Islet precursor cell (in vitro differentiated cells): Measurements from ENCODE around the gene ABCG1.

Source experiments
- DNase-seq: peaks from one replicate; pipeline ENCODE4 v3.0.0-alpha.2; 2018

Gene ABCG1

DNA sequence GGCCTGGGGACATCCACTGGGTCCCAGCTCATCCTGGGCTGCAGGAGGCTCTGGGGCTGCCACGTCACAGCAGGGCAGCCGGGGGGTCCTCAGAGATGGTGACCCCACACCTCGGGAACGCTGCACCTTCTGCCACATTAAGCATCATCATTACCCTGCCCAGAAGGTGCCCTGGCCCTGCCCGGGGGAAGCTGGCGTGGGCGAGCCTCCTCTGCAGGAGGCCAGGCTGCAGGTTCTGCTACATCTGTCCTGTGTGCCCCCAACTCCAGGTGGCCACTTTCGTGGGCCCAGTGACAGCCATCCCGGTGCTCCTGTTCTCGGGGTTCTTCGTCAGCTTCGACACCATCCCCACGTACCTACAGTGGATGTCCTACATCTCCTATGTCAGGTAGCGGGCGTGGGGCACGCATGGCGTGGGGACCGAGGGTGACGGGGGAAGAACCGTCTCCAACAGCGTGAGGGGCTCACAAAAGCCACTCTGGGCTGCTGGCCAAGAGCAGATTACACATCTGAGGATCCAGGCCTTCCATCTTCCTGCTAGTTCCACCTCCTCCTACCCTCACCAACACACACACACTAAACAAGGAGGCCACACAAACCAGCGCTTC, 75.4 kb downstream of the ABCG1 start:
- DNase-seq = no peak

GRCh38 chr21:42295845-42296244, 76.9 kb downstream of the ABCG1 start:
- no peak for DNase-seq

DNA sequence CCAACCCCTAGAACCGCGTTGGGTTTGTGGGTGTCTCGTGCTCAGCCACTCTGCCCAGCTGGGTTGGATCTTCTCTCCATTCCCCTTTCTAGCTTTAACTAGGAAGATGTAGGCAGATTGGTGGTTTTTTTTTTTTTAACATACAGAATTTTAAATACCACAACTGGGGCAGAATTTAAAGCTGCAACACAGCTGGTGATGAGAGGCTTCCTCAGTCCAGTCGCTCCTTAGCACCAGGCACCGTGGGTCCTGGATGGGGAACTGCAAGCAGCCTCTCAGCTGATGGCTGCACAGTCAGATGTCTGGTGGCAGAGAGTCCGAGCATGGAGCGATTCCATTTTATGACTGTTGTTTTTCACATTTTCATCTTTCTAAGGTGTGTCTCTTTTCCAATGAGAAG, 77.6 kb downstream of the ABCG1 start:
- no peak for DNase-seq

DNA sequence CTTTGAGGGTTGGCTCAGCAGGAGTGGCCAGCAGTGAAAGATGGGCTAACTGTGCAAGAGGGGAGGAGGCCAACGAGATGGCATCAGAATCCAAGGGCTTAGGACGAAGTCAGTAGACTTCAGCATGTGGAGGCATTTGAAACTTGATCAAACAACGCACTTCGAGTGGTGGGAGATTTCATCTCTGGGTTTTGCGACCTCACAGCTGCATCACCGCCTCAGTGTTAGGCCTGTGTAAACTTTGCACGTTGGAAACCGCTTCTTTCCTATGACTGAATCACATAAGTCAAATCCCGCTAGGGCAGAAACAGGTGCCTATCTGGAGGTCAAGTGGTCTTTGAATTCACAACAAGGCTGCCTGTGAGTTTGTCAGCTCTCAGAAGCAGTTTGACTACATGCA, 78.4 kb downstream of the ABCG1 start:
- no peak for DNase-seq

DNA sequence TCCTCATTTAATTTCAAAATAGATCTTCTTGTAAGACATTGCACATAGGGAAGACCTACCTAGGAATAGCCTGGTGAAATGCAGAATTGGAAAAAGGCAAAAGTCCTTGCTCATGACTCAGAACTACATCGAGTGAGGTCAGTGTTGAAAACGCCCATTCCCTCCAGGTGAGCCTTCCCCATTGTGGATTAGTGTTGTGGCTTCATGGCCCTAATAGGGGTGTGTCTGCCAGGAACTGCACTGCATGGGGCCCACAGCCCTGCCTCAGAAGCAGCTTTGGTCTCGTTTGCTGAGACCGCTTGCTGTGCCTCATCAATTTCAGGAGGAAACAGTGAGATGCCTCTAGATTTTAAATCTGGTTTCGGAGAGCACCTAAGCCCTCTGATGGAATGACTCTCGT, 79.3 kb downstream of the ABCG1 start:
- DNase-seq = no peak

GRCh38 chr21:42298657-42299056, 79.7 kb downstream of the ABCG1 start:
- no peak for DNase-seq

DNA sequence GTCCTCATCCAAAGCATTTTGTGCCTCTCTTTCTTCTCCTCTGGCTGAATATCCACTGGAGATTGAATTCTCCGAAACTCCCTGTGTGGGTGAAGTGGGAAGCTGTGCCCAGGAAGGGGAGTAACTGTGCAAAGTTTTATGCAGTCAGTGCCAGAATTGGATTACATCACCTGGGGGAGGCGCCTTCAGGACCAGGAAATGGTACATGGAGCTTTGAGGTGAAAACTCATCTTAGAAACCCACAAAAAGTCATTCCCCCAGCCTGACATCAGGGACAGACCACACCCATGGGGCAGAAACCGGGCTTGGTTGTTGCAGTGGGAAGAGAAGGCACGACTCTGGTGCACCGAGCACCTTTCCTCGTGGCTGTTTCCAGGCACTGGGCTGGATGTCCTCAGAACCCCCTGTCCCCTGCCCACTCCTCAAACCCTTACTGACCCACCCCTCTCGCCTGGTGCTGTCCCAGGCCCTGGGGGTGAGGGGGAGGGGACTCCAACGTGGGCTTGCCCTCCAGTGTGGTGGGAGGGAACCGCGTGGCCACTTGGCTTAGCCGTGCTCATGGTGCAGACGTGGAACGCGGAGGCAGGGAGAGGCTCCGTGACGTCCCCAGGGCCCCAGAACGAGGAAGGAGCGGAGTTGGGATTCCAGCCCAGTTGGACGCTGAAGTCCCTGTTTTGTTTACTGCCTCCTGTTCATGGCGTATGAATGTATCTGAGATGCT, 80.5 kb downstream of the ABCG1 start:
- DNase-seq = no peak

DNA sequence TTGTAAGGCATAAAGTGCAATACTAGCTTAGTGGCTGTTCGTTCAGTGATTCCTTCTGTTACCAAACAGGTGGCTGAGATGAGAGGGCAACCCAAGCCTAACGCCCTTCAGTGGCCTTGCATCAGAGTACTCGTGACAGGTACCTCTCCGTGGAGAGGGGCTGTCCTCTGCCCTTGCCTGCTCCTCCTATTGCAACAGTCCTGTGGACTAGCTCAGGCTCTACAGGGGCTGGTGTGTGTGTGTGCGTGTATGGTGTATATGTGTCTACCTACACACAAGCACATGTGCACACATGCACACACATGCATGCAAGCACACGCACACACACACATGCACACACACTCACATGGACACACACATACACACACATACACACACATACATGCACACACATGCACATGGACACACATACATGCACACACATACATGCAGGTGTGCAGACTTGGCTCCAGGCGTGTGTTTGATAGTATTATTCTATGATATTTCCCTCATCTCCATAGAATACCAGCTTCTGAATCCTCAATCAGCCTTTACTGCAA, 81.2 kb downstream of the ABCG1 start:
- no peak for DNase-seq

DNA sequence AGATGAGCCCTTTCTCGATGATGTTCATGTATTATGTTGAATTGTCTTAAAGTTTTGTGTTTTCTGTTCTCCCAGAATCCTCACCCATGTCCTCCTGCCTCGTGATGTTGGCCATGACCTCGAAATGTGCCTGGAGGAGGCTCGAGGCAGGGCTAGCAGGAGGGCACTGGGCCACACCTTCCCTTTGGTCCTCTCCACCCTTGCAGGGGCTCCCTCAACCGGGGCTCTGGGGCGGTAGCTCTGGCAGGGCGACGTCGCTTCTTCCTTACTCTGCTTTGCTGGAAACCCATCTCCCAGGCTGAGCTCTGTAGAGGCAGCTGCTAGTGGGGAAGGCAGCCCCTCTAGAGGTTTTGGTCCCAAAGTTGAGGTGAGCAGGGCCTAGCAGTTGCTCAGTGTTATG, 82.0 kb downstream of the ABCG1 start:
- no peak for DNase-seq

DNA sequence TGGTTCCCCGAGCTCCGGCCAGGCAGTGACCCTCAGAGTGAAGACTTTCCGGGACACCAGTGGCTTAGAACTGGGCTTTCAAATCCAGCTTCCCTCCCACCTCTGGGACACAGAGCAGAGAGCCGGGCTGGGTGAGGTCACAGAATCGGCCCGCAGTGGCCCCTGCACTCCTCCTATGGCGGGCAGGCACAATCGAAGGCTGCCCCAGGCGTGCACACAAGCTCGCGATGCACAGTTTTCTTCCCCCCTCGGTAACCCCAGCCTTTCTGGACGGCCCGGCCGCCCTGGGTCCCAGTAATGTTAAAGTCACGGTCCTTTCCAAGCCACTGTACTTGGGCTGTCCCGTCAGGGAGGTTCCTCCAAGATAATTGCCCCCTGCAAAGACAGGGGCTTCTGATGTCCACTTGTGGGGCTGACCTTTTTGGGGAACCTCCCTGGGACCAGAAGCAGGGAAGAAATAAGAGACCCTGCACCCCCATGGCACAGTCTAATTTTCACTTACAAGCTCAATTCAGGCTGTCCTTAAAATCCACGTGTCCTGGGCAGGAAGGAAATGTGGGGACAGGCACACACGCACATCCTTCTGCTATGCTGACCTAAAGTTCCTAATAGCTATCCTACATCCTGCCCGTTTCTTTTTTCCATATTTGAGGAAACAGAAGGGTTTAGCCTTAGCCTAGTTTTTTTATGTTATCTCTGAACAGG, 82.6 kb downstream of the ABCG1 start:
- no peak for DNase-seq

- no peak for DNase-seq
These were observed 83.2 kb downstream of the ABCG1 start for GRCh38 chr21:42302076-42302650.

GRCh38 chr21:42302794-42303193, 83.9 kb downstream of the ABCG1 start:
- no peak for DNase-seq

DNA sequence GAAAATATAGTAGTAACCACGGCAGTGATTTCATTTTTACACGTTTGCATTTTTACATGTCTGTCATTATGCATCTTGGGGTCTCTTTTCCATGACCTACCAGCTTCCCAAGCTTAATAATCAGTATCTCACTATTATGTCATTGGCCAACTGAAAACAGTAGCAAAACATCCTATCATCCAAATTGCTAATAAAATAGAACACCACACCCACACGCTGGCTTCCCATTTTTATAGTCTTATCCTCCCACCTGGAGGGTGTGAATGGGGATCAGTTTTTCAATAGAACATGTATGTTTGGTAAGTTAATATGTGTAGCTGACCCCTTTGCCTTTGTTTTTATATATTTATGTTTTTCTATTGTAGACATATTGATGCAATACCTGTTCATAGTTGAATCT, 84.5 kb downstream of the ABCG1 start:
- no peak for DNase-seq

DNA sequence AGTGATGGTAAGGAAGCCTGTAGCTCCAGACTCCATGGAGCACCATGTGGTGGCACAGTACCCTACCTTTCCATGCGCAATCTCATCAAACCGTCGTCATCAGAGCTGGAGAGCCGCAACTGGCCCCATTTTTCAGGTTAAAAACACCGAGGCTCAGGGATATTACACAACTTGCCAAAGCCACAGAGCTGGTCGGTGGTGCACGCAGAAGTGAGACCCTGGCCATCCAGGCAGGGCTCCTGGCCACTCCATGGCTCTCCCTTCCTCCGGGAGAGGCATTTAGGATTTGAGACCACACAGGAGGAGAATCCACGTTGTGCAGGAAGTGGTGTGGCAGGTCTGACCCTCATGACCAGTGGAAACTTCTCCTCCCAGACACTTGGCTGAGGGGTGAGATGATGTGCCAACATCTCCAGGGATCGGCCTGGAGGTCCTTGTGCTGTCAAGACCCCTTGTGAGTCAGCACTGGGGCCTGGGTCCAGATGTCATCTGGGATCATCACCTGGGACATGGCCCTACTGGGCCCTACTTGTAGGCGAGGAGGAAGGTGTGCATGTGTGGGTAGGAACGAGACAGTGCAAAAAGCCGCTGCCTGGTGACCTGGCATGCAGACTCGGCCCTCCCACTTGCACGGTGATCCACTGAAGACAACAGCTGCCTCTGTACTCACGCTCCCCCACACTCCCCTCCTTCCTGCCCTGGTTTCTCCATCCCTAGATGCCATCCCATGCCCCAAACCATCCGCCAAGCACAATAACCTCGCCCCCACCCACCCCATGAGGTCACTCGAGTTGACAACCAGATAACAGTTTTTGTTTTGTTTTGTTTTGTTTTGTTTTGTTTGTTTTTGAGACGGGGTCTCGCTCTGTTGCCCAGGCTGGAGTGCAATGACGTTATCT, 85.9 kb downstream of the ABCG1 start:
- DNase-seq = no peak

GRCh38 chr21:42305707-42306147, 86.8 kb downstream of the ABCG1 start:
- DNase-seq = no peak

GRCh38 chr21:42306366-42307035, 87.6 kb downstream of the ABCG1 start:
- DNase-seq = peak; percentile 49

DNA sequence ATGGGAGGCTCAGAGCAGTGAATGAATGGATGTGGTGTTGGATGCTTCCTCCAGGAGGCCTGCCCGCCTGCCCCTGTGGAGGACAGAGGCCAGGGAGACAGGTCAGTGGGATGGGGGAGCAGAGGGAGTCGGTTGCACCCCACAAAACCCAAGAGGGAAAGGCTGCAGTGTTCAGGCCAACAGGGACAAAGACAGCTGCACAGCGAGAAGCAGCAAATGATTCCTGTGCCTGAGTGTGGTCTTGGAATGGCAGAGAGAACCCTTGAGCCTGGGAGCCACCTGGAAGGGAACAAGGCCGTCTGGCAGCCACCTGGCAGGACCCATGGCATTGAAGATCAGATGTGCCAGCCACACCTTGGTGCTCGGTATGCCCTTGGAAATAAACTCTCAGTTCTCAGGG, 88.2 kb downstream of the ABCG1 start:
- peak; percentile 41 for DNase-seq

GRCh38 chr21:42308161-42308913, 89.4 kb downstream of the ABCG1 start:
- DNase-seq = no peak

- no peak for DNase-seq
These were observed 90.2 kb downstream of the ABCG1 start for GRCh38 chr21:42308914-42309752.

DNA sequence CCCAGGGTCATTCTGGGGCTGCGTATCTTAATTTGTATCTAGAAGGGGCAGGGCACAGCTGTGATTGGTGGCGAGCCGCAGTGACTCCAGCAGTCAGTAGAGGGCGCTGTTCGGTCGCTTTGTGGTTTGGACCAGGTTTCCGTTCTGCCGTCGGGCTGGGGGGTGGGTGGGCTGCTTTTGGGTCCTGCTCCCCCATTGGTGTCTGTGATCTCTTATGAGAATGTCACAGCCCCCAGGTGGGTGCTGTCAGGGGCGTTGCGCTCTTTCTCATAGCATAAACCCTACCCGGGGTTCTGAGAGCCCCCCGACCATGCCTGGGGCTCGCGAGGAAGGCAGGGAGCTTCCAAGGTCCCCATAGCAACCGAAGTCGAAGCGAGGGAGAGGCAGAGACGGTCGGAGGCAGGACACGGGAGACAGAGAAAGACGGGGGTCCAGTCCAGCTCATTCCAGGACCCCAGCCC, 90.8 kb downstream of the ABCG1 start:
- DNase-seq = peak; percentile 82
